ENCODE data around the gene IQSEC1. TPM values are rescaled to one million over a fixed set of nuclear protein-coding genes. Genes with fewer than 3 reads are reported as not detected.

Gene IQSEC1
- total RNA-seq, 2 experiments from 2014 or later = 31.7 to 39.2 TPM

DNA sequence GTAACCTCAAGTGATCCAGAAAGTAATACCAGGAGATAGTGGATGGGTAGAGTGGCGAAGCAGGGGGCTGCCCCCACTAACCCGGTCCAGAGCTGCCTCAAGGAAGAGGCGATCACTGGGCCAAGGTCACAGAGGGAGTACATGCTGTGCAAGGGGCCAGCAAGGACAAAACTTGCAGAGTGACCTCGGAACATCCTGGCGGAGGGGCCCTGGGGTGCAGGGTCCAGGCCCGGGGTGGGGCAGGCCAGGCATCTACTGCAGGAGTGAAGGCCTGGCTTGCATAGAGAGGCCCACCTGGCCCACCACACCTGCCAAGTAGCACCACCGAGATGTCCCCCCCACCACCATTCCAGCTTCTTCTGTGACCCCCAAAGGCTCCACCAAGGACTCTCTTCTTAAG, 17.6 kb downstream of the IQSEC1 start:
- POLR2A ChIA-PET = no interaction called here
- Mint-ChIP-seq H3K27me3 (no peaks in the 10 kb centered on the region), H3K9me3 (no peaks in the 10 kb centered on the region)

DNA sequence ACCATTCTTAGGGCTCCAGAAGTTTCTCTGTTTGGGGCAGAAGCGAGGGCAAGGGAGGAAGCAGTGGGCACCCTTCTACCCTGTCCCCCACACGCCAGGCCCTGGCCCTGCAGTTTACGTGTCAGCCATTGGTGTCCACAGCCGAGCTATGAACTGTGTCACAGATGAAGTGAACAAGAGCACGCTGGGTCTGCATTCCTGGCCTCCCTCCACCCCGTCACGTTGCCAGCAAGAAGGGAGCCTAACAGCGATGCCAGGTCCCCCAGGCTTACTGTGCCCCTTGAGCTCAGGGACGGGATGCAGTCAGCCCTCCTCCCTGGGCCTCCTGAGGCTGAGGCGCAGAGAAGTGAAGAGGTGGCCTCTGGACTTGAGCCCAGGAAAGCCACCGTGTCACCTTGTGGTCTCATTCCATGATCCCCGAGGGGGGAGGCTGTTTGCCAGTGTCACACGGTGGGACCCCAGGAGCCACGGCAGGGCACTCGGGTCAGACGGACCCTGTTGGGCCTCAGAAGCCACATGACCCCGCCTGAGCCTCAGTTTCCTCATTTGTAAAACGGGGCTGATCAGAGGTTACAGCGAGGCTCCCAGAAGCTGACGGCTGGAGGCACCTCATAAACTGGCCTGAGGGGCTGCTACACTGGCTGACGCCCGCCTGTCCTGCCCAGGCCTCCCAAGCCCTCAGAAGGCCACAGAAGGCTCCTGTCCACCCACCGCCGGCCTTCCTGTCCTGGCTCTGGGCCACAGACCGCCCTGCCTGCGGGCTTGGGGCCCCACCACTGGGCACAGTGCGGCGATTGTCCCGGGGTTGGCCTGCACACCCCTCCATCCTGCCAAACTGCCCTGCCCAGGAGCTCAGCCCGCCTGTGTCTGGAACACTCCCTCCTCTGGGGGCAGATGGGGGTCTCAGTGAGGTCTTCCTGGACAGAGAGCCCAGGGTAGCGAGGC, 18.6 kb downstream of the IQSEC1 start:
- POLR2A ChIA-PET = interaction anchor here (1.1 kb wide), 1 partner anchor 44 kb away, joined by 5 read pairs; no protein-coding TSS in a partner anchor
- Mint-ChIP-seq H3K4me1 (ENCODE audit: low read depth) (peaks cover 6% of the 10 kb centered on the region), H3K9me3 (no peaks in the 10 kb centered on the region), H3K27ac (no peak overlapping the region), H3K4me3 (no peak overlapping the region), H3K27me3 (no peaks in the 10 kb centered on the region), H3K36me3 (ENCODE audit: low read depth) (no peaks in the 10 kb centered on the region)
- intact Hi-C loops (cut with micrococcal nuclease) = no loop called here
- TF ChIP-seq, protein P1, sequence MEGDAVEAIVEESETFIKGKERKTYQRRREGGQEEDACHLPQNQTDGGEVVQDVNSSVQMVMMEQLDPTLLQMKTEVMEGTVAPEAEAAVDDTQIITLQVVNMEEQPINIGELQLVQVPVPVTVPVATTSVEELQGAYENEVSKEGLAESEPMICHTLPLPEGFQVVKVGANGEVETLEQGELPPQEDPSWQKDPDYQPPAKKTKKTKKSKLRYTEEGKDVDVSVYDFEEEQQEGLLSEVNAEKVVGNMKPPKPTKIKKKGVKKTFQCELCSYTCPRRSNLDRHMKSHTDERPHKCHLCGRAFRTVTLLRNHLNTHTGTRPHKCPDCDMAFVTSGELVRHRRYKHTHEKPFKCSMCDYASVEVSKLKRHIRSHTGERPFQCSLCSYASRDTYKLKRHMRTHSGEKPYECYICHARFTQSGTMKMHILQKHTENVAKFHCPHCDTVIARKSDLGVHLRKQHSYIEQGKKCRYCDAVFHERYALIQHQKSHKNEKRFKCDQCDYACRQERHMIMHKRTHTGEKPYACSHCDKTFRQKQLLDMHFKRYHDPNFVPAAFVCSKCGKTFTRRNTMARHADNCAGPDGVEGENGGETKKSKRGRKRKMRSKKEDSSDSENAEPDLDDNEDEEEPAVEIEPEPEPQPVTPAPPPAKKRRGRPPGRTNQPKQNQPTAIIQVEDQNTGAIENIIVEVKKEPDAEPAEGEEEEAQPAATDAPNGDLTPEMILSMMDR (IDR thresholded peaks at IDR 0.05) = no peak
- no peak for ATAC-seq
- no peak for DNase-seq
- CTCF ChIA-PET = interaction anchor here (2.4 kb wide), 1 partner anchor 37 kb away, joined by 6 read pairs; no protein-coding TSS in a partner anchor

More for the DNA sequence above, 17.6 kb downstream of the IQSEC1 start:
- Mint-ChIP-seq H3K4me3 (no peak overlapping the region), H3K4me1 (ENCODE audit: low read depth) (peaks cover 6% of the 10 kb centered on the region), H3K27ac (no peak overlapping the region), H3K36me3 (ENCODE audit: low read depth) (no peaks in the 10 kb centered on the region)
- TF ChIP-seq, protein P1 (IDR thresholded peaks at IDR 0.05) = no peak
- CTCF ChIA-PET = interaction anchor here (2.4 kb wide), 1 partner anchor 36 kb away, joined by 6 read pairs; no protein-coding TSS in a partner anchor
- no peak for ATAC-seq
- no peak for DNase-seq
- intact Hi-C loops (cut with micrococcal nuclease) = no loop called here

DNA sequence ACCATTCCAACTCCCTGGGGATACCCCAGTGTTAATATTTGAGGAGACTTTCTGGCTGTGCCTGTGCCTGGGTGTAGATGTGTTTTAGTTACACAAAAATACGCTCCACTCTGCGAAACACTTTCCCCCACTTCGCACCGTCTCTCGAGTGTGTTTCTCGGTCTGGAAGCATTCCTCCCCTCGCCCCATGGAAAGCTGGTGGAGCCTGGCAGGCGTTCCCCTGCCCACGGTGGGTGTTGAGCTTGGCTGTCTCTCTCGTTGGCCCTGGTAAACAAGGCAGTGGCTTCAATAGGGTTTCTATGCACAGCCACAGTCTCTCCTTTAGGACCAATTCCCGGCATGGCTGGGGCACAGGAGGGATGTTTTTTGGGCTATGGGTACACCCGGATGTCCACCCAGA, 19.3 kb downstream of the IQSEC1 start:
- TF ChIP-seq, protein P1 (IDR thresholded peaks at IDR 0.05) = no peak
- intact Hi-C loops (cut with micrococcal nuclease) = no loop called here
- Mint-ChIP-seq H3K36me3 (ENCODE audit: low read depth) (no peaks in the 10 kb centered on the region), H3K9me3 (no peaks in the 10 kb centered on the region), H3K27ac (no peak overlapping the region), H3K4me3 (no peak overlapping the region), H3K27me3 (no peaks in the 10 kb centered on the region), H3K4me1 (ENCODE audit: low read depth) (peaks cover 6% of the 10 kb centered on the region)
- ATAC-seq (no peak), DNase-seq (no peak)
- ChIA-PET CTCF (no interaction called here), POLR2A (interaction anchor here (1.1 kb wide), 1 partner anchor 44 kb away, joined by 5 read pairs; no protein-coding TSS in a partner anchor)

DNA sequence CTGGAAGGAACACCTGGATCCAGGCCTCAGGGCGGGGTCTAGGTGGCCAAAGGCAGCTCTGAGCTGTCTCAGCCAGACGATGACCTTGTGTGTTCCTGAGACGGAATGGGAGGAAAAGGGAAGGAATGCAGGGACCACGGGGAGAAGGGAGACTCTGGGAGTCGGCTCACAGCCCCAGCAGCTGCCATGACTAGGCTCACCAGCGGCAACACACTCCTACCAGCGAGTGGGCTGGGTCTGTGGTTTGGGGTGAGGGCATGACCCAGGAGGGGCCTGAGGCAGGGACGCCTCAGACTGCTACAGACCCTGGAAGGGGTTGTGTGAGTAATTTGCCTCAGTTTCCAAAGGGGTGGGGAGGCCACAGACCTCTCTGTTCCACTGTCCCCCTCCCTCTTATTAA, 19.8 kb downstream of the IQSEC1 start:
- ChIA-PET CTCF (no interaction called here), POLR2A (no interaction called here)
- DNase-seq (no peak), ATAC-seq (no peak)
- Mint-ChIP-seq H3K36me3 (ENCODE audit: low read depth) (no peaks in the 10 kb centered on the region), H3K27me3 (no peaks in the 10 kb centered on the region), H3K9me3 (no peaks in the 10 kb centered on the region), H3K27ac (no peak overlapping the region), H3K4me3 (no peak overlapping the region), H3K4me1 (ENCODE audit: low read depth) (peaks cover 6% of the 10 kb centered on the region)
- intact Hi-C loops (cut with micrococcal nuclease) = no loop called here
- TF ChIP-seq, protein P1 (IDR thresholded peaks at IDR 0.05) = no peak

DNA sequence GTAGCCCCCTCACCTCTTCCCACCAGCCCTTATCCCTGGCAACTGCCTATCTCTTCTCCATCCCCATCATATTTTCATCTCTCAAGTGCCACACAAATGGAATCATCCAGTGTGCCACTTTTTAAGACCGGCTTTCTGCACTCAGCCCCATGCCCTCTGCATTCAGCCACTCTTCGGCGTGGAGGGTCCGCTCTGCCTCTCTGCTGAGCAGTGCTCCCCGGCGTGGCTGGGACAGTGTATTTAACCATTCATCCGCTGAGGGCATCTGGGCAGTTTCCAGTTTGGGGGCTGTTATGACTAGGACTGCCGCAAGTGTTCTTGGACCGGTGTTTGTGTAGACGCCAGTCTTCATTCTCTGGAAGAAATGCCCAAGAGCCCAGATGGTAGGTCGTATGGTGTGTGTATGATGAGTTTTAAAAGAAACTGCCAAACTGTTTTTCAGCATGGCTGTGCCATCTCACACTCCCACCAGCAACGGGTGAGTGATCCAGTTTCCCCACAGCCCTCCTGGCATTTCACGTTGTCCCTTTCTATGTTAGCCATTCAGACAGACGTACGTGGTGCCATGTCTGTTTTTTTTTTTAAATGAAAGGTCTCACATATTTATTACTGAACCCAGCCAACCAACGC, 20.9 kb downstream of the IQSEC1 start:
- no peaks in the 10 kb centered on the region for H3K27me3 Mint-ChIP-seq
- ATAC-seq (no peak), DNase-seq (no peak)
- intact Hi-C loops (cut with micrococcal nuclease) = no loop called here
- H3K36me3 Mint-ChIP-seq (ENCODE audit: low read depth) = no peaks in the 10 kb centered on the region
- H3K9me3 Mint-ChIP-seq = no peaks in the 10 kb centered on the region
- H3K4me1 Mint-ChIP-seq (ENCODE audit: low read depth) = peaks cover 6% of the 10 kb centered on the region
- no peak overlapping the region for H3K27ac Mint-ChIP-seq
- POLR2A ChIA-PET = no interaction called here
- H3K4me3 Mint-ChIP-seq = no peak overlapping the region
- TF ChIP-seq, protein P1 (IDR thresholded peaks at IDR 0.05) = no peak
- CTCF ChIA-PET = no interaction called here
